Activated CD4-positive, alpha-beta T cell treated with anti-CD3 and anti-CD28 coated beads, Interleukin-2, Interleukin-6, amounts not matched to agents 100 ng/mL and 50 ng/mL, durations not matched to agents 16 hours and 8 hours (primary cell): ENCODE measurements around the gene GALNT7.
A peak's percentile ranks its signal among the peaks of the same experiment; 100 is the strongest.
"Not testable (repeated sequence)": the region's sequence is repeated elsewhere in the genome, so short reads cannot be mapped to it uniquely, and the experiment has no call there.

ENCODE experiments used
- DNase-seq: peaks from one replicate; pipeline ENCODE4 v3.0.0-alpha.2; 2020

The GALNT7 gene

DNA sequence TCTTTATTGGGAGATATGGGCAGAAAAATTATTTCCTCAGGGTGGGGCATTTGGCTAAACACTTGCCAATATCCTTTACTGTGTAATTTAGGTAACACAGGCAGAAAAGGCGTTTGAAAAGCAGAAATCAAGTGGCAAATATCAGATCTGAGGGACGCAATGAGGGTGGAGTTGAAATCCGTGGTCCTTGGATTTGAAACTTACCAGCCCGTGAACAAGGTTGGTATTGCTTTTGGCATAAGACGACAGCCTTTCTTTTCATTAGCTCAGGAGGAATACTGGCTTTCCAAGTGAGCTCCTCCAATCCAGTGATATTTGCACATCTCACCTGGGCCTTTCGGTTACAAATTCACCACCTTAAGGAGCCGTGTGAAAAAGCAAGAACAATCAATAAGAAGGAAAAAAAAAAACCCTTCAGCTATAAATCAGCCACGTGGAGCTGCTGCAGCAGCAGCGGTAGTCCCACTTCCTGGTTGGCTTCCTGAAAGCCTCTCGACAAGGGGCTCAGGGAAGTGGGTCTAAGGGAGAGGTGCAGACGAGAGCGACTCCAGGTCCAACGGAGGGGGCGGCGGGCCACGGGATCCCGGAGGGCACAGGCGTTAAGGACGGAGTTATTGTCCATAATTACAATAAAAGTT, 734 bp upstream of the GALNT7 start:
- peak; percentile 43 for DNase-seq

- DNase-seq: no peak
Measured at GRCh38 chr4:173169178-173169427, 492 bp downstream of the GALNT7 start.

DNA sequence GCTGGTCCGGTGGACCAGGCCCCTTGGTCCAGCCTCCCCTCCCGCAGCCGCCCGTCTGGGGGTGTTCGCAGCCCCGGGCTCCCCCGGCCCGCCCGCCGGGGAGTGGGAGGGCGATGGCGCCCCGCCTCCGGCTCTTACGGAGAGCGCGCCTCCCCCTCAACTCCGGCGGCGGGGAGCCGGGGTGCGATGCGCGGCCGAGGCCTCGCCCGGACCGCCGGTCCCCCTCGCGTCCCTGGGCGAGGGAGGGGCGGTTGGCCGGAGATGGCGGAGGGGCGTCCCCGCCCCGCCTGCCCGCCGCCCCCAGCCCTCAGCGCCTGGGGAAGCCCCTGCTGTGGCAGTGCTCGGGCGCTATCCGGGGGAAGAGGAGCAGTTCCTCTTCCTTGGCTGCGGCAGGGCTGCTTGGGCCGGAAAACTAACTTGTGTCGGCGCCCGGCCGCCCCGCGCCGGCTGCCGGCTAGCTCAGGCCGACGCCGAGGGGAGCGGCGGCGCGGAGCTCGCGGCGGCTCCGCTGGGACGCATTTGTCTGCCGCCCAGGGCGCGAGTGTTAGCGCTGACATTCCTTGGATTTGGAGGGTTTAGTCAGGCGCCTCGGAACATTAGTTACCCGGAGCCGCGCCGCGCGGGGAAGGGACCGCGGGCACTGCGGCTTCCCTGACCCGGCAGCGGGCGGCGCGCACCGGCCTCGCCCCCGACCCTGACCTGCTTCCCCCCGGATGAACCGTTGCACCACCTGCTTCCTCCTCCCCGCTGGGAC, 994 bp downstream of the GALNT7 start:
- peak; percentile 69 for DNase-seq

DNA sequence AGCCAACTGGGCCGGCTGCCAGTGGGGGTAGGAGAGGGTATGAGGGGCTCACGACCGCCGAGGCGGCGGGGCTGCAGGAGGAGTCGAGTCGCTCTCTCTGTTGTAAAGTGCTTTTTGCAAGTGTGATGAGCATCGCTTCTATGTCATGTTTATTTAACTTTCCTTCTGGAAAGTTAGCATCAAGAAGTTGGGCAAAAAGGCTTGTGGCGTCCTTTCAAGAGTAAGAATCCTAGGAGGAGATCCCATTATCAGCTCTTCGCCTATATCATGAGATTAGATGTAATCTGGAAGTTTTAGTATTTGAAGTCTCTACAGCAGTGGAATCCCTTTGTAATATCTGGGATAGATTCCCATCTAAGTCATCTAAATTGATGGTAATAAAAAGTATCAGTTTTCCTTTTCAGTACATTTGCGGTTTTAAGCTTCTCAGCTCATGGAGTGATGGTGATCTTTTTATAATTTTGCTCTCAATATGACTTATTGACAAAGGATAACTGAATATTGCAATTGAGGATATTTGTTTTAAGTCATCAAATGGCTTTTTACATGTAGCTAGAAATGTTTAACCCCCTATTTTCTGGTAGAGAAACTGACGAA, 1.7 kb downstream of the GALNT7 start:
- DNase-seq: no peak

DNA sequence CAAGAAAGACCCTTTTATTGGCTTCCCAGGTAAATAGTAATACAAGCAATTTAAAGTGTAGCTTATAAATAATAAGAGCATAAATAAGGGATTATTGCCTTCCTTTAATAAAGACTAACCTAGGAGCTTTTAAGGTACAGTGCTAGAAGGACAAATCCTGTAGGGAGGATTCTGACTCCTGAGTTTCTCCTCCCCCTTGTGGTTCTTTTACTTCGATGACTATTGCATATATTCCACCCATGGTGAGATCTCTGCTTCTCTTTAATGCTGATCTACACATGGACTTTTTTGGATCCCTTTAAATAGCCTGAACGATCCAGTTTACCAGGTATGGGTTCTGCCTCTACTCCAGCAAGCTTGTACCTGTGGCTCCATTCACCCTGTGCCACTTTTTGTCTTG, 2.5 kb downstream of the GALNT7 start:
- no peak for DNase-seq

GRCh38 chr4:173171987-173172386, 3.4 kb downstream of the GALNT7 start:
- no peak for DNase-seq

DNA sequence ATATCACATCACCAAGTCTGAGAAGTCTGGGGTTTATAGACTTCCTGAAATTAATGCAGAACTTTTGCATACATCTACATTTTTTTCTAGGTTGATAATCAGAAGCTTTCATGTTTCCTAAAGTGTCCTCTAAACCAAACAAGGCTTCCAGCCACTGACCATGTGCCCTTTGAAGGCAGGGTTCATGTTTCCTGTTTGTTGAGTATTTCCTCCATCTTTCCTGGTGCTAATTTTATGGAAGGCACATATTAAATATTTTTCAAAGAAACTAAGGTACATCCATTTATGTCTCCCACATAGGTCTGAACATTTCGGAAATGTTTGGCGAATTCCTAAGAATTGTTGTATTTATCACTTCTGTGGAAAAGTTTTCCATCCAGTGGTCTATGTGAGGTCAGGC, 5.6 kb downstream of the GALNT7 start:
- DNase-seq: no peak

- no peak for DNase-seq
Measured at GRCh38 chr4:173174594-173175012, 6.0 kb downstream of the GALNT7 start.

DNA sequence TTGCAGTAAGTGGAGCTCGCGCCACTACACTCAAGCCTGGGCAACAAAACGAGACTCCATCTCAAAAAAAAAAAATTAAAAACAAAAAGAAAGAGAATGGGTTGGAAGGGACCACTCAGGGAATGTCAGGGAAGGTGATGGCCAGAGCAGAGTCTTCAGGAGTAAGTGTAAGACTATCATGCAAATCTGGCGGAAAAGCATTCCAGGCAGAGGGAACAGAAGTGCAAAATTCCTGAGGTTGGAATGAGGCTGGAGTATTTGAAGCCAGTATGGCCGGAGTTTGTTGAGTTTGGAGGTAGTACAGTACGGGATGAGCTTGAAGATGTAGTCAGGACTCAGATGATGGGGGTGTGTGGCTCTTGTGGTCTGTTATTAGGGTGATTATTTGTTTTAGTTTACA, 7.4 kb downstream of the GALNT7 start:
- DNase-seq: no peak

- no peak for DNase-seq
Measured at GRCh38 chr4:173177232-173177631, 8.6 kb downstream of the GALNT7 start.

- no peak for DNase-seq
Measured at GRCh38 chr4:173178144-173178543, 9.5 kb downstream of the GALNT7 start.

DNA sequence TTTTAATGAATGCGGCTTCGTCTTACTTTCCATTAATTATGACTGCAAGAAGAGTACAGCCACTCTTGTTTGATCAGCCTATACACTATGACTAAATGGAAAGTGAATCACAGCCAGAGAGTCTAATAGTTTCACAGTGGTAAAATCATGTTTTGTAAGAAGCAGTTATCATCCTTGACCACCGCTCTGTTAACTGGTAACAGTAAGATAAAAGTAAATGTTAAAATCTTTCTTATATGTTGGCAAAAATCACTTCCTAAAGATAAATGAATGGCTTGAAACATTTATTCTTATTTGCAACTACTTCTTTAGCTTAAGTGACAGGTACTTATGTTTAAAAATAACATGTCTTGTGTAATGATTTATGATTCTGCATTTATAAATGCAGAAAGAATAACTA, 13.2 kb downstream of the GALNT7 start:
- DNase-seq: no peak

DNA sequence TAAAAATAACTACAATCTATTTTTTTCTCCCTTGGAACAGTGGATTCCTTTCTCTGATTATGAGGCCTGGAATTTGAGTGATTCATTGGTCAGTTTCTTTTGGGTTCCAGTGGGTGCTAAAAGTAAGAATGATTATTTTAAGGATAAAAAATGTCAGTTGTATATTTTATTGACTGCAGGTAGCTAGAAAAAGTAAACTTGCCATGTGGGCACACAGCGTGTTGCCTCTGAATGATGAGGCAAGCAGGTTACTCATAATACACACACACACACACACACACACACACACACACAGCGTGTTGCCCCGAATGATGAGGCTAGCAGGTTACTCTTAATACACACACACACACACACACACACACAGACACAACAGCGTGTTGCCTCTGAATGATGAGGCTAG, 13.8 kb downstream of the GALNT7 start:
- DNase-seq: no peak

GRCh38 chr4:173183659-173184247, 15.1 kb downstream of the GALNT7 start:
- DNase-seq: not testable (repeated sequence)

GRCh38 chr4:173185847-173186510, 17.4 kb downstream of the GALNT7 start:
- DNase-seq: no peak

GRCh38 chr4:173187732-173188131, 19.1 kb downstream of the GALNT7 start:
- DNase-seq: no peak

DNA sequence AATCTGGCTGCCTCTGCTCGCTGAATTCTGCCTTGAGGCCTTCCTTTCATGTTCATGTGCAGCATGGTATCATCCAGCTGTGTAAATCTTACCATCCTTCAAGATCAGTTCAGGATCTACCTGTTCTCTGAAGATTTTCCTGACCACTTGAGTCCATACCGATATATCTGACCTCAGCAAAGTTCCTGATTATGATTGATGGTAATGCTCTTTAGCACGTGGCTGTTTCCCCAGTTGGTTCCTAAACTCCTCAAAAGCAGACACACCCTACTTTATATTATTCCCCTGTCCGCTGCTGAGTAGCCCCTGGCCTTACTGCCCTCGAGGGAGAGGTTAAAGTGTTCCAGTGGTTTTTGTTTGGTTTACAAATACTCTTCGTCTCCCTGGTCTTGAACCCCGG, 20.0 kb downstream of the GALNT7 start:
- no peak for DNase-seq

DNA sequence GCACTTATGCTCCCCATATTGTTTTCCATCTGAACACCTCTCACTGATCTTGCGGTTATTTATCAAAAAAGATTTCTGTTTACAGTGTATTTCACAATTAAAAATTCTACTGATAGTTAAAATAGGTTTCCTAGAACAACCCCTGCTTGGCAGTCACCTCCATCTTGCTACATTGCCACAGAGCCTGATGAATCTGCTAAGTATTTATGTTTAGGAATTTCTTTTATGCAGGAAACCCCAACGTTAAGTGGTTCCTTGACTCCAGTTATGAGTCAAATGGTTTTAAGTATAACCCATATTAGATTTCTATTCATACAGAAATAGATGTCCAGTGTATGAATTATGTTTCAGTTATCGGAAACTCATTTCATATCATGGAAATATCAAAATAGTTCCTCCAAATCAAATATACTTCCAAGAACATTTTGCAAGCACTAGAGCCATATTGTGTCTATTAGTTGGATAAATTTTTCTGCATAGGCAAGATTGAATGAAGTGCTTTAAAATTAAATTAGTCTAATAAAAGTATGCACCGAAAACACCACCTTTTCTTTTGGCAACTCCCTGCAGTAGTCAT, 20.6 kb downstream of the GALNT7 start:
- DNase-seq: no peak

DNA sequence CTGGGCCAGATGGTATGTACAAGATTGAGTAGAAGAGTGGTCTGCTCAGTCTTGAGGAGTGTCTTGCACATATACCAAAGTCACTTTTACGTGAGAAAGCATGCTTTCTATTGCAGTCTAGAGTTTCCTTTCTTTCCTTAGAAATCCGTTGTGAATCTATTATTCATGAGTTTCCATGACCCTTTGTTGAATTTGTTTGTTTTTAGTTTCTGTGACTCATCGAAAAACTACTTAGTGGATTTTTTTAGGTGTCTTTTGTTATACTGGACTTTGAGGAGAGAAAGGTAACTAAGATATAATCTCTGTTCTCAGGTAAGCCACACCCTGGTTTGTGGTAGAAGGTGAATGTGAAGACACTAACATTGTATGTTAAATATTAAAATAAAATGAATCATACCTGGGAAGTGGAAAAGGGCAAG, 23.0 kb downstream of the GALNT7 start:
- DNase-seq: no peak

GRCh38 chr4:173192375-173193162, 24.0 kb downstream of the GALNT7 start:
- DNase-seq: no peak

DNA sequence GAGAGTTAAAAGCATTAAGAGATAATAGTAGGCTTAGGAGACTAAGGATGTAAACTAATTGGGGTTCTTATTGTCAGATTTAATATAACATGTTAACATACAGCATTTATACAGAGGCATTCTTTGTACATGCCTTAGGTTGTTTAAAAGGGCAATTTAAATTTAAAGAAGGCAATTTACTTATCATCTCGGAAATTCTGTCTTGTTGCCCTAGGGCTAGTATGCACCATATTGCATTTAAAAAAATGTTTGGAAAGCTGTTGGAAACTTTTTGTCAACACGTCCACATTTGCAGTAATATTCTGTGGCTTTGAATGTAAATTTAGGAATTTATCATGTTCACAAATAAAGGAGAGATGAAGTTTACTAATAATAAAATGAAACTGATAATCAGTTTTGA, 25.5 kb downstream of the GALNT7 start:
- DNase-seq: no peak

DNA sequence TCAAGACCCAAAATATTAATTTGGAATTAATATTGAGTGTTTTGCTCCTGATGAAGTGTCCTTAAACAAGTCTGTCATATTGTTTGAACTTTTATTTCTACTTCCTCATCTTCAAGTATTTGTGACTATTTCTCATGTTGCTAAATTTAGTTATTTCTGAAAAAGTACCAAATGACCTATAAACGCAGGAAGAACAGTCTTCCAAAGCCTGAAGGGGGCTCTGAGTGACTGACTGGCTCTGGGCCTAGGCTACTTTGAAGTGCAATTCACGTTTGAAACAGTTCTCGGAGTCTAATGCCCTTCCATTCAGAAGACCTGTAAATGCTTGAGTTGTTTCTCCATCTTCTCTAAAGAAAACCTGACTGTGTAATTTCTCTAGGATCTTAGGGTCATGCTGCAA, 26.5 kb downstream of the GALNT7 start:
- no peak for DNase-seq

DNA sequence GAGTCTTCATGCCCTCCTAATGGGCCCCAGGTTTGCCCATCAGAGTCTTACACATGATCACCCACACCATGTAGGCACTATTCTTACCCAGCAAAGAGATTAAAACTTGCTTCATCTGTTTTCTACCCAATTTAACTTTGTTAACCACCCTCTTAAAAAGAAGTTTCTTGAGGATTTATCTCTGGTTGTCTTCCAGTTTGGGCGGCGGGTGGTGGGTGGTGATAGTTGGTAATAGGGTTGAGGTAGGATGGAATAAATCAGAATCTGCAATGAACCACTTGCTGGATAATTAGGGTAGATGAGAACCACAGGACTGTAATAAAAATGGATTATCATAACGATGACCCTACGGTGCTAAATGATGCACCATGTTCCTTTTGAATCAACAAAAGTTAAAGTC, 30.9 kb downstream of the GALNT7 start:
- no peak for DNase-seq
